Hepatocyte (in vitro differentiated cells): ENCODE measurements around the gene SLC8A2.

Source experiments
- EZH2 ChIP-seq: fragments of 200-600 bp; sonication (generic); IDR thresholded peaks from 2 replicates; pipeline ENCODE4 v1.6.1; 2016; ENCODE audit warnings: antibody characterized with exemption, mild to moderate bottlenecking, borderline replicate concordance
- EZH2phosphoT487 ChIP-seq: fragments of 200-600 bp; sonication (generic); IDR thresholded peaks from one replicate; pipeline ENCODE4 v1.6.1; 2018; ENCODE audit warnings: antibody characterized with exemption, mild to moderate bottlenecking, low read depth, moderate library complexity; ENCODE audit not compliant: unreplicated experiment, severe bottlenecking
- TF ChIP-seq, protein P1 (sequence below): fragments of 200-600 bp; sonication (generic); IDR thresholded peaks from 2 replicates; pipeline ENCODE4 v1.5.1; 2016; ENCODE audit warnings: antibody characterized with exemption, mild to moderate bottlenecking; ENCODE audit not compliant: poor library complexity

DNA sequence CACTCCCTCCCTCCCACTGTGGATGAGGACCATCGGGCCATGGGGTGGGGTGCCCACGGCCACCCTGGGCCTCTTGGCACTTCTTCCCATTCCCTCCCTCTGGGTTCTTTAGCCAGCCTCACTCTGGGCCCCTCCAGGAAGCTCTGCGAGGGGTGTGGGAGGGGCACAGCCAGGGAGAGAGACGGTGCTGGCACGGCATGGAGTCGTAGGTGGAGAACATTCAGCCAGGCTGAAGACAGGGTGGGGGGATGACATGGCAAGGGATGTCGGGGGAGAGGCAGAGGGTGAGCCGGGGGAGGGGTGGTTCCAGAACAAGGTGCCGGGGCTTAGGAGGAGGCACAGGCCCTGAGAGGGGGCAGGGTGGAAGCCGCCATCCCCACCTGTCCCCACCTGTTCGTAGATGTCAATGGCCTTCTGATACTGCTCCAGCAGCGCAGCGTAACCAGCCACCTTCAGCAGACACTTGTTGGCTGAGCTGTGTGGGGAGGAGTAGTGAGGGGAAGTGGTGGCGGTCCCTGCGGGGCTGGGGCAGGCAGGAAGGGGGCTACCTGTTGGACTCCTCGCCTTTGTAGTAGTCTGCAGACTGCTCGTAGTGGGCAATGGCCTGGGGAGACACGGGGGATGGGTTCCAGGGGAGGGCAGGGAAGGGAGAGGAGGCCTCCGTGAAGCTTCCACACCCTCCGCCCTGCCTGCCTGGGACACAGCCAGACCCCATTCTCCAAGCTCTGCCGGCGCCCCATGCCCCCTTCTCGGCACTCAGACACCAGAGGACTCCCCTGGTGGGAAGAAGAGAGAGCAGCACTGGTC, 21.1 kb upstream of the SLC8A2 start:
- TF ChIP-seq, protein P1, sequence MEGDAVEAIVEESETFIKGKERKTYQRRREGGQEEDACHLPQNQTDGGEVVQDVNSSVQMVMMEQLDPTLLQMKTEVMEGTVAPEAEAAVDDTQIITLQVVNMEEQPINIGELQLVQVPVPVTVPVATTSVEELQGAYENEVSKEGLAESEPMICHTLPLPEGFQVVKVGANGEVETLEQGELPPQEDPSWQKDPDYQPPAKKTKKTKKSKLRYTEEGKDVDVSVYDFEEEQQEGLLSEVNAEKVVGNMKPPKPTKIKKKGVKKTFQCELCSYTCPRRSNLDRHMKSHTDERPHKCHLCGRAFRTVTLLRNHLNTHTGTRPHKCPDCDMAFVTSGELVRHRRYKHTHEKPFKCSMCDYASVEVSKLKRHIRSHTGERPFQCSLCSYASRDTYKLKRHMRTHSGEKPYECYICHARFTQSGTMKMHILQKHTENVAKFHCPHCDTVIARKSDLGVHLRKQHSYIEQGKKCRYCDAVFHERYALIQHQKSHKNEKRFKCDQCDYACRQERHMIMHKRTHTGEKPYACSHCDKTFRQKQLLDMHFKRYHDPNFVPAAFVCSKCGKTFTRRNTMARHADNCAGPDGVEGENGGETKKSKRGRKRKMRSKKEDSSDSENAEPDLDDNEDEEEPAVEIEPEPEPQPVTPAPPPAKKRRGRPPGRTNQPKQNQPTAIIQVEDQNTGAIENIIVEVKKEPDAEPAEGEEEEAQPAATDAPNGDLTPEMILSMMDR = no peak
- TF ChIP-seq EZH2 (no peak), EZH2phosphoT487 (no peak)
